Activated naive CD4-positive, alpha-beta T cell treated with anti-CD3 and anti-CD28 coated beads, Interleukin-2, amount 50 U/mL, for 16 hours (primary cell): Measurements from ENCODE around the gene OAS2.
"Not testable (repeated sequence)": the region's sequence is repeated elsewhere in the genome, so short reads cannot be mapped to it uniquely, and the experiment has no call there.

Experiments
- DNase-seq: peaks from one replicate; pipeline ENCODE4 v3.0.0-alpha.2; 2020

The OAS2 gene

GRCh38 chr12:112957125-112957524, 21.2 kb upstream of the OAS2 start:
- not testable (repeated sequence) for DNase-seq

- no peak for DNase-seq
Measured at GRCh38 chr12:112961074-112961473, 17.2 kb upstream of the OAS2 start.

GRCh38 chr12:112961536-112961935, 16.8 kb upstream of the OAS2 start:
- no peak for DNase-seq

GRCh38 chr12:112962561-112962960, 15.8 kb upstream of the OAS2 start:
- no peak for DNase-seq

- no peak for DNase-seq
Measured at GRCh38 chr12:112963227-112963861, 15.0 kb upstream of the OAS2 start.

GRCh38 chr12:112964067-112964670, 14.2 kb upstream of the OAS2 start:
- no peak for DNase-seq

GRCh38 chr12:112964915-112965314, 13.4 kb upstream of the OAS2 start:
- DNase-seq = no peak

- DNase-seq = no peak
Measured at GRCh38 chr12:112965643-112966042, 12.7 kb upstream of the OAS2 start.

- DNase-seq = no peak
Measured at GRCh38 chr12:112967306-112967705, 11.0 kb upstream of the OAS2 start.

- no peak for DNase-seq
Measured at GRCh38 chr12:112967858-112968257, 10.5 kb upstream of the OAS2 start.

- DNase-seq = no peak
Measured at GRCh38 chr12:112969547-112970306, 8.6 kb upstream of the OAS2 start.

GRCh38 chr12:112970391-112970790, 7.9 kb upstream of the OAS2 start:
- no peak for DNase-seq

- DNase-seq = no peak
Measured at GRCh38 chr12:112971248-112971647, 7.1 kb upstream of the OAS2 start.

- no peak for DNase-seq
Measured at GRCh38 chr12:112973011-112973735, 5.1 kb upstream of the OAS2 start.

- DNase-seq = no peak
Measured at GRCh38 chr12:112973818-112974231, 4.5 kb upstream of the OAS2 start.

- DNase-seq = no peak
Measured at GRCh38 chr12:112974904-112975303, 3.4 kb upstream of the OAS2 start.

- no peak for DNase-seq
Measured at GRCh38 chr12:112977139-112977538, 1.2 kb upstream of the OAS2 start.

- no peak for DNase-seq
Measured at GRCh38 chr12:112977641-112978040, 678 bp upstream of the OAS2 start.

GRCh38 chr12:112979041-112979680, 842 bp downstream of the OAS2 start:
- DNase-seq = peak; percentile 43

GRCh38 chr12:112980491-112981158, 2.3 kb downstream of the OAS2 start:
- no peak for DNase-seq

GRCh38 chr12:112985642-112986290, 7.4 kb downstream of the OAS2 start:
- DNase-seq = no peak

GRCh38 chr12:112986291-112986800, 8.0 kb downstream of the OAS2 start:
- DNase-seq = no peak
